ENCODE measurements around the gene GRK3. TPM values are rescaled to one million over a fixed set of nuclear protein-coding genes. Genes with fewer than 3 reads are reported as not detected.
"Not testable (repeated sequence)": the region's sequence is repeated elsewhere in the genome, so short reads cannot be mapped to it uniquely, and the experiment has no call there.

Gene GRK3
- total RNA-seq, 1 donor from 2014 or later: 12.4 TPM

GRCh38 chr22:25531677-25532076 is 32.8 kb upstream of the GRK3 start:
- not testable (repeated sequence) for H3K4me1 Mint-ChIP-seq (ENCODE audit: low read depth, unreplicated experiment); H3K9me3 Mint-ChIP-seq (ENCODE audit: unreplicated experiment); DNase-seq; H3K27ac Mint-ChIP-seq (ENCODE audit: unreplicated experiment); H3K4me3 Mint-ChIP-seq (ENCODE audit: unreplicated experiment); H3K27me3 Mint-ChIP-seq (ENCODE audit: unreplicated experiment)
- peaks cover 20% of the 10 kb centered on the region for H3K36me3 Mint-ChIP-seq (ENCODE audit: unreplicated experiment)

GRCh38 chr22:25534724-25535123 is 29.8 kb upstream of the GRK3 start:
- Mint-ChIP-seq H3K9me3 (ENCODE audit: unreplicated experiment) (peaks cover under 1% of the 10 kb centered on the region), H3K27ac (ENCODE audit: unreplicated experiment) (no peak overlapping the region), H3K4me1 (ENCODE audit: low read depth, unreplicated experiment) (no peaks in the 10 kb centered on the region), H3K36me3 (ENCODE audit: unreplicated experiment) (peaks cover 12% of the 10 kb centered on the region), H3K27me3 (ENCODE audit: unreplicated experiment) (no peaks in the 10 kb centered on the region), H3K4me3 (ENCODE audit: unreplicated experiment) (no peak overlapping the region)
- TF ChIP-seq CTCF (IDR thresholded peaks at IDR 0.05; ENCODE audit: partially characterized antibody, unreplicated experiment): no peak
- DNase-seq: no peak

- no peak for DNase-seq
- Mint-ChIP-seq H3K4me1 (ENCODE audit: low read depth, unreplicated experiment) (no peaks in the 10 kb centered on the region), H3K36me3 (ENCODE audit: unreplicated experiment) (peaks cover 10% of the 10 kb centered on the region), H3K27ac (ENCODE audit: unreplicated experiment) (no peak overlapping the region), H3K4me3 (ENCODE audit: unreplicated experiment) (no peak overlapping the region), H3K9me3 (ENCODE audit: unreplicated experiment) (no peaks in the 10 kb centered on the region), H3K27me3 (ENCODE audit: unreplicated experiment) (peaks cover 2% of the 10 kb centered on the region)
- no peak for TF ChIP-seq CTCF (IDR thresholded peaks at IDR 0.05; ENCODE audit: partially characterized antibody, unreplicated experiment)
Observed at GRCh38 chr22:25536589-25536988, 27.9 kb upstream of the GRK3 start.

GRCh38 chr22:25540166-25540907 is 24.1 kb upstream of the GRK3 start:
- Mint-ChIP-seq H3K36me3 (ENCODE audit: unreplicated experiment) (peaks cover 1% of the 10 kb centered on the region), H3K9me3 (ENCODE audit: unreplicated experiment) (no peaks in the 10 kb centered on the region), H3K4me3 (ENCODE audit: unreplicated experiment) (no peak overlapping the region), H3K4me1 (ENCODE audit: low read depth, unreplicated experiment) (no peaks in the 10 kb centered on the region), H3K27me3 (ENCODE audit: unreplicated experiment) (peaks cover 2% of the 10 kb centered on the region), H3K27ac (ENCODE audit: unreplicated experiment) (no peak overlapping the region)
- no peak for DNase-seq
- no peak for TF ChIP-seq CTCF (IDR thresholded peaks at IDR 0.05; ENCODE audit: partially characterized antibody, unreplicated experiment)

- Mint-ChIP-seq H3K36me3 (ENCODE audit: unreplicated experiment) (no peaks in the 10 kb centered on the region), H3K4me1 (ENCODE audit: low read depth, unreplicated experiment) (no peaks in the 10 kb centered on the region), H3K27me3 (ENCODE audit: unreplicated experiment) (peaks cover 2% of the 10 kb centered on the region), H3K9me3 (ENCODE audit: unreplicated experiment) (no peaks in the 10 kb centered on the region), H3K27ac (ENCODE audit: unreplicated experiment) (no peak overlapping the region), H3K4me3 (ENCODE audit: unreplicated experiment) (no peak overlapping the region)
- no peak for DNase-seq
- no peak for TF ChIP-seq CTCF (IDR thresholded peaks at IDR 0.05; ENCODE audit: partially characterized antibody, unreplicated experiment)
Observed at GRCh38 chr22:25540908-25541660, 23.4 kb upstream of the GRK3 start.
